GM12878 (cell line): Measurements from ENCODE around the gene IRF1.

ENCODE experiments used
- FOS ChIP-seq: IDR thresholded peaks from 3 replicates; pipeline ENCODE4 v1.6.1; 2011; ENCODE audit warnings: borderline replicate concordance; ENCODE audit not compliant: insufficient read length; ENCODE audit errors: extremely low read depth
- POLR2A ChIP-seq: IDR thresholded peaks from 2 replicates; pipeline ENCODE4 v1.6.1; 2011; ENCODE audit warnings: low read depth, mild to moderate bottlenecking, low read length
- SRF ChIP-seq, 2 experiments: IDR thresholded peaks; 2 replicates each; pipeline ENCODE4 v1.6.1; 2011; ENCODE audit warnings: low read depth in 2 of 2, low read length in 2 of 2, mild to moderate bottlenecking in 1 of 2, moderate library complexity in 1 of 2
- TCF7 ChIP-seq: IDR thresholded peaks from 2 replicates; pipeline ENCODE4 v1.6.1; 2014; ENCODE audit warnings: antibody characterized with exemption, borderline replicate concordance
- TF ChIP-seq, protein P1 (sequence below), 3 experiments: IDR thresholded peaks in 2 of 3; conservative IDR thresholded peaks in 1 of 3; 2 replicates each; pipeline ENCODE4 v1.5.1; 2011; ENCODE audit warnings: low read depth in 3 of 3, low read length in 3 of 3, mild to moderate bottlenecking in 3 of 3, control low read depth in 2 of 3, moderate library complexity in 2 of 3, inconsistent platforms in 1 of 3, mixed read lengths in 1 of 3; ENCODE audit not compliant: control insufficient read depth in 2 of 3, insufficient read depth in 1 of 3; ENCODE audit errors: extremely low read depth in 1 of 3

GRCh38 chr5:132489051-132489770, 1.4 kb downstream of the IRF1 start:
- no peak for TF ChIP-seq FOS
- TF ChIP-seq, protein P1, sequence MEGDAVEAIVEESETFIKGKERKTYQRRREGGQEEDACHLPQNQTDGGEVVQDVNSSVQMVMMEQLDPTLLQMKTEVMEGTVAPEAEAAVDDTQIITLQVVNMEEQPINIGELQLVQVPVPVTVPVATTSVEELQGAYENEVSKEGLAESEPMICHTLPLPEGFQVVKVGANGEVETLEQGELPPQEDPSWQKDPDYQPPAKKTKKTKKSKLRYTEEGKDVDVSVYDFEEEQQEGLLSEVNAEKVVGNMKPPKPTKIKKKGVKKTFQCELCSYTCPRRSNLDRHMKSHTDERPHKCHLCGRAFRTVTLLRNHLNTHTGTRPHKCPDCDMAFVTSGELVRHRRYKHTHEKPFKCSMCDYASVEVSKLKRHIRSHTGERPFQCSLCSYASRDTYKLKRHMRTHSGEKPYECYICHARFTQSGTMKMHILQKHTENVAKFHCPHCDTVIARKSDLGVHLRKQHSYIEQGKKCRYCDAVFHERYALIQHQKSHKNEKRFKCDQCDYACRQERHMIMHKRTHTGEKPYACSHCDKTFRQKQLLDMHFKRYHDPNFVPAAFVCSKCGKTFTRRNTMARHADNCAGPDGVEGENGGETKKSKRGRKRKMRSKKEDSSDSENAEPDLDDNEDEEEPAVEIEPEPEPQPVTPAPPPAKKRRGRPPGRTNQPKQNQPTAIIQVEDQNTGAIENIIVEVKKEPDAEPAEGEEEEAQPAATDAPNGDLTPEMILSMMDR (IDR thresholded peaks at IDR 0.05 in 2 of 3, conservative IDR thresholded peaks at IDR 0.05 in 1 of 3; ENCODE audit: control insufficient read depth in 2 of 3, extremely low read depth in 1 of 3, insufficient read depth in 1 of 3, low read depth in 3 of 3, low read length in 3 of 3): no peak
- no peak for TF ChIP-seq TCF7
- no peak for TF ChIP-seq SRF (IDR thresholded peaks at IDR 0.05; ENCODE audit: low read depth in 2 of 2, low read length in 2 of 2)
- TF ChIP-seq POLR2A: no peak; the same call in 1 of the 2 replicates
